ENCODE results near the gene GPRC6A.
"Not testable (repeated sequence)": the region's sequence is repeated elsewhere in the genome, so short reads cannot be mapped to it uniquely, and the experiment has no call there.

The GPRC6A gene

GRCh38 chr6:116828983-116829382, at the start of gene GPRC6A:
Gene GPRC6A (minus strand): TSS chr6:116829083. CDS start chr6:116829013, 70 bp downstream.
- no peak for DNase-seq

DNA sequence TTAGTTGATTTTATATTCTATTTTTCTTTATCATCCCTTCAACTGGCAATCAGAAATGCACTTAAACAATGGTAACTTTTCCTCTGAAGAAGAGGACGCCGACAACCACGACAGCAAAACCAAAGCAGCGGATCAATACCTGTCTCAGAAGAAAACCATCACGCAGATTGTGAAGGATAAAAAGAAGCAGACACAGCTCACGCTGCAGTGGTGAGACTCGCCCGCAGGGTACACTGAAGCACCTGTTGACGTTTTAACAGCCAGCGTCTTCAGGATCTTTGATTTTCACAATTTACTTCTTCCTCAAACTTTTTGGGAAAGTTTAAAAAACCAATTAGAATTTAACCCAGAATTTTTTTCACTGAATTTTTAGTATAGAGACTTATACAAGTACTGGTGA, 48.9 kb upstream of the GPRC6A start:
- DNase-seq, result no peak

DNA sequence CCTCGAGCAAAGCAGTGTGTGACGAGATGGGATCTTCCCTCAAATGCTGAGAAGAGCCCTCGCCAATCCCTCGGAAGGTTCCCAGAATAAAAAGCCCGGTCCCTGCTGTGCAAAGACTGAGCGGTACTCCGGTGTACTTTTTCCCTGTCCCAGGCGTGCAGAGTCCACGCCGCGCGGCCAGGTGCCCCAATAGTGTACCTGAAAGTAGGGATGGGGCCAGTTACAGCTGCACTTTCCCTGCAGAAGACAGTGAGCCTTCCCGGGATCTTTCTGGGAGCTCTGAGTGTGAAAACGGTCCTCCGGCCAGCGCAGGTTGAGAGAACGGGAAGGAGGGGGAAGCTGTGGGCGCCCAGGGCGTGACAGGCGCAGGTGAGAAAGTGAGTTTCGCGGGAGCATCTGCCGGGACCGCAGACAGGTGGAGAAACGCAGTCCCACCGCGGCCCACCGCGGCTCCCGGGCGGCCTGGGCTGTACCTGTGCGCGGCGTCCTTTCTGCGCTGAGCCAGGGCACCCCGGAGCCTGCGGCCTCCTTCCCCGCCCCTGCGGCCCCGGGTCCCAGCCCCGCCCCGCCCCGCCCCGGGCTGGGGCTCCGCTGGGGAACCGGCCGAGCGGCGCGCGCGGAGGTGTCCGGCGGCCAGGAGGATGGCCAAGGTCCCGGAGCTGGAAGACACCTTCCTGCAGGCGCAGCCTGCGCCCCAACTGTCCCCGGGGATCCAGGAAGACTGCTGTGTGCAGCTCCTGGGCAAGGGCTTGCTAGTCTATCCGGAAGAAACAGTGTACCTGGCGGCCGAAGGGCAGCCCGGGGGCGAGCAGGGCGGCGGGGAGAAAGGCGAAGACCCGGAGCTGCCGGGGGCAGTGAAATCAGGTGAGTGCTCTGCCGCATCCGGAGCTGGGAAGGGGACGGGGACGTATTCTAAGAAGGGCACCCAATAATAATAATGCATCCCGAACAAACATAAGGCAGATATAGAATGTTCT, 48.0 kb upstream of the GPRC6A start, which contains the start of gene RFX6:
Gene RFX6, plus strand, starts transcription at position 608 of the 977 bp plus-strand sequence. Its CDS starts 34 bp downstream, at position 642.
- DNase-seq, result peak in 1 of 3 donors; percentile 1

GRCh38 chr6:116876107-116876506, 47.2 kb upstream of the GPRC6A start:
- DNase-seq, result no peak

DNA sequence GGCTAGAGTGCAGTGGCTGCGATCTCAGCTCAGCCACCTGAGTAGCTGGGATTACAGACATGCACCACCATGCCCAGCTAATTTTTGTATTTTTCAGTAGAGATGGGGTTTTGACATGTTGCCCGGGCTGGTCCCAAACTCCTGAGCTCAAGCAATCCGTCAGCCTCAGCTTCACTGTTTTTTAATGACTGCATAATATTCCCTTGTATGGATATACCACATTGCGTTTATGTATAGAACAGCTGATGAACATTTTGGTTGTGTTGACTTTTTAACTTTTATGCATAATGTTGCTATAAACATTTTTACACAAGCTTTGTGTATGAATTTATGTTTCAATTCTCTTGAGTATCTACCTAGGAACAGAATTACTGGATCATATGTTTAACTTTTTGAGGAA, 43.9 kb upstream of the GPRC6A start:
- no peak for DNase-seq

DNA sequence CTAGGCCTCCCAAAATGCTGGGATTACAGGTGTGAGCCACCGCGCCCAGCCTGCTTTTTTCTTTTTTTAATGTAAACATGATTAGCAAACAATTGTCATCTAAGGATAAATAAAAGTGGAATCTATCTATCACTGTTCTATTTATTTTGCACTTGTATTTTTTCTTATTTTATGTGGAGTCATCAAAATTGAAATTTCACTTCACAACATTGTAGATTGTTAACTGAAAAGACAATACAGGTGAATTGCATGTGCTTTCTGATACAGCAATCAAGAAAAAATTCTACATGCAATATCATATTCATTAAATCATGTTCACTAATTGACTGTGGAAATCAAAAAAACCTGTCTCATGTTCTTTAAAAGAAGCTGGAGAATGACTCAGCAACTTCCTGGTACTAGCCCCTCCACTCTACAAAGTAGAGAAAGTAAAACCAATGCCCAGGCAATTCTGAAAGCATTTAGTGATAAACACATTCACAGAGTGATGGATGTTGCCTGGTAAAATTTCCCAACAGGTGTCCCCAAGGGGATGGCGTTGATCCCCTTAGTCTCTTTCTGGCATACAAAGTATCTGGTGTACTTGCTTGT, 37.5 kb upstream of the GPRC6A start:
- DNase-seq, result no peak

- DNase-seq, result no peak
These were observed 30.4 kb upstream of the GPRC6A start for GRCh38 chr6:116859264-116859663.

GRCh38 chr6:116858060-116858459, 29.2 kb upstream of the GPRC6A start:
- no peak for DNase-seq

GRCh38 chr6:116847227-116847626, 18.3 kb upstream of the GPRC6A start:
- DNase-seq, result peak; percentile 1 to 46 (median 39)

DNA sequence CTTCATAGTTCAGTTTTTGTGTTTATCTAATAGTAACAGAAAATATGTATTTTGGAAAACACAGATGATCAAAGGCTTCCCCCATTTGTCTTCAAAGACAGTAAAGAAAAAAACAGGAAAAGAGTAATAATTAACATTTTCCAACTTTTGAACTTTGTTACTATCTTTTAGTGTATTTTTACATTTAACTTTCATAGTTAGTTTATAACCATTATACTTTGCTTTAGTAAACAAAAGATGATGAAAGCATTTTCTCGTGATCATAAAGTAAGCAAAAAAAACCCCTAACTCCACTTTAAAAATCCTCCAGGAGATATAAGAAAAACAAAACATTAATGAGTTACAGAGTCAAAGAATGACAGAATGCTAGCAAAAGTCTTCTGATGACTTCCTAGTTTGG, 13.6 kb upstream of the GPRC6A start:
- no peak for DNase-seq

- DNase-seq, result peak; percentile 11 to 55 (median 38)
These were observed 11.2 kb upstream of the GPRC6A start for GRCh38 chr6:116840091-116840490.

DNA sequence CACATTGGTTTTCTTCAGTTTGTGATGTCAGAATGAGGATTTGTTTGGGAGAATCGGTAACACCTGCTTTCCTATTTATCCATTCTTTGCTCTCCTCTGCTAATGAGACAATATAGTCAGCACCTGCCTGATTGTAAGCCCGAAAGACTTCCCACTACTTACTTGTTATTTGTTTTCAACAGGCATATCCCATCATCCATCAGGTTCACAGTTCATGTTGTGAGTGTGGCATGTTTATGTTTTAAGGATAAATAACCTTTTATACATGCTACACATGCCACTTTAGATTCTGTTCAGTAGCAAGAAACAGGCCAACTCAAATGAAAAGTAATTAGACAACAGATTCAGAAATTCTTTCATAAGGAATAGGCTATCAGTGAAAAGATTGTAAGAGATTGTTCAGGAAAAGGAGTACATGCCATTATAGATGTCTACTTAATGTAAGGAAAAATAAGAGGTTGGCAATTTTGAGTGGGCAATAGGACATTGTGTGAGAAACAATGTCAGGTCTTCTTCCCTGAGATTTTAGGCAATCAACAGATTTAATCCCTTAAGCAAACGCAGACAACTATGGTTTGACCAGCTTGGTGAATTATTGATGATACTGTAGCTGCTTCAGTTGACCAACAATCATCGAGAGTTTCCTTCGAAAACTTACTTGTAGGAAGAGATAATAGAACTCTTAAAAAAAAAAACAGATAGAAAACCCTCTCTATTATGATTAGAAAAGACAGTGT, 7.9 kb upstream of the GPRC6A start:
- DNase-seq, result no peak

GRCh38 chr6:116834526-116834925, 5.6 kb upstream of the GPRC6A start:
- DNase-seq, result not testable (repeated sequence)

DNA sequence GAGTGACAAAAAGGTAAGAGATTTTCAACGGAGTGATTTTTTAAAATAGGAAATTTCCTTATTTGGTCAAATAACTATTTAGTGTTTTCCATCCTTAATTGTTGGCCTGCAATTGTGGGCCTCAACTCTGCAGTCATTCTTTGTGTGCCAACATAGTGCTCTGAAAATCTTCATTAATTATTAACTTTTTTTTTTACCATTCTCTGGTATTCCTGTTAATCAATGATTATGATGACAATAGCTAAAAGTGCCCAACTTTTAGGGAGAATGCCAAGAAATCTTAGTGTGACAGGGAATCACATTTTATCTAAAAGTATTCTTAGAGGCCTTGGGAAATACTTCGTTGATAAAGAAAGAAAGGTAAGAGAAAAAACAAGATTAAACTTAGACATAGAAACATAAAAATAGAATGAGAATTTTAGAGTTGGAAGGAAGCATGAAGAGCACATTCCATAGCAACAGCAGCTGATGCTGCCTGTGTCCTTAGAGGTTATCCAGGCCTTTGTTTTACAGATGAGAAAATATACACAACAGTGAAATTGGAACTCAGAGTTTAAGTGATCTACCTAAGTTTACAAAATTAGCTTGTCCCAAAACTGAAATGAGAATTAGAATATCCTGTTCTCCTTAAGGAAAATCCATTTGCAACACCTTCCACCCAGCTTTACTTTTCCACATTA, 1.2 kb downstream of the GPRC6A start:
- no peak for DNase-seq

DNA sequence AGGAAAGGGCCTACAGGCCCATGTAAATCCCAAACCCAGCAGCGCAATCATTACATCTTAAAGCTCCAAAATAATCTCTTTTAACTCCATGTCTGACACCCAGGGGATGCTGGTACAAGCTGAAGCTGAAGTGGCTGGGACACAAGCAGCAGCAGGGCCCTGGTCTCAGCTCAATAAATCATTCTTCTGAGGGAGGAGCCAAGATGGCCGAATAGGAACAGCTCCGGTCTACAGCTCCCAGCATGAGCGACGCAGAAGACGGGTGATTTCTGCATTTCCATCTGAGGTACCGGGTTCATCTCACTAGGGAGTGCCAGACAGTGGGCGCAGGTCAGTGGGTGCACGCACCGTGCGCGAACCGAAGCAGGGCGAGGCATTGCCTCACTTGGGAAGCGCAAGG, 12.5 kb downstream of the GPRC6A start:
- DNase-seq, result not testable (repeated sequence)

GRCh38 chr6:116812051-116812650, 16.7 kb downstream of the GPRC6A start:
- no peak for DNase-seq

DNA sequence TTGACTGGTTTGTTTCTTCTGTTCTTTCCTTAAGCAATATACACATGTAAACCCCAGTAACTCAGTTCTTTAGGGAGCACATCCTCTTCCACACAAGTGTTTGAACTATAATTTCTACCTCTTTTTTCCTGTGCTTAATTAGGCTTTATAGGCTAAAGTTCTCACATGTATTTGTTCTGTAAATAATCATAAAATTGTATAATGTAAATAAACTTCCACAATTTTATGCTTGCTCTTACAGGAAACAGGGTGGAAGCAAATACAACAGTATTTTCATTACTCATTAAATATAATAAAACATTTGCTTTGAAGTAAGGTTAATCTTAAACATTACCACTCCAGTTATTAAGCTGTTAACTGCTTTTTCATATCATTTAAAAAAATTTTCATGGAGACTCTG, 26.9 kb downstream of the GPRC6A start:
- no peak for DNase-seq

DNA sequence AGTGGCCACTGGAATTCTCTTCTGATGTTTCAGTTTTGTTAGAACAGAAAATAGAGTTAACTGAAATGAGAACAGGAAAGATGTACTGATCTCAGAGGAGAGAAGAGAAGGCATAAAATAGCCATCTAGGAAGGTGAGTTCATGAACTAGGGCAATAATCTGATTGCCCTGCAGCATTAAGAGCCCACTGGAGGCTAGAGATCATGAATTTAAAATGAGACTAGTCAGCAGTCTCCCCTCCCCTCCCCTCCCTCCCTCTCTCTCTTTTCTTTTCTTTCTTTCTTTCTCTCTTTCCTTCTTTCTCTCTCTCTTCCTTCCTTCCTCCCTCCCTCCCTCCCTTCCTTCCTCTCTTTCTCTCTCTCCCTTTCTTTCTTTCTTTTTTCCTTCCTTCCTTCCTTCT, 28.9 kb downstream of the GPRC6A start:
- no peak for DNase-seq

DNA sequence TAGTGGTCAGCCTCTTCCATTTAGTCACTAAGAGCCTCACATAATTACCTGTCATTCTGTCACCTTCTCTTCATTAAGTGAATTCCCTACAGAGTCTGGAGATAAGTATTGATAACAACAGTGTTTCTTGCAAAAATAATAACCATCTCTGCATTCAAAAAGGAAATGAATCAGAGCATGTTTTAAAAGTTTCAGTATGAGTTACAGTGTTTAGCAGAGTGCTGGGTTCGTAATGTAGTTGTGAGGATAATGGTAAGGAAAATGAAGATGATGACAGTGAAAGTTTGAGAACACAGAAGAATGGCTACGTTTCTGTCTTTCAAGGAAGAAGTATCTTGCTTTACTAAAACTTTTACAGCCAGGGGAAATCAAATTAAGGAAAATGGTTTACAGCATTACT, 31.3 kb downstream of the GPRC6A start:
- no peak for DNase-seq

DNA sequence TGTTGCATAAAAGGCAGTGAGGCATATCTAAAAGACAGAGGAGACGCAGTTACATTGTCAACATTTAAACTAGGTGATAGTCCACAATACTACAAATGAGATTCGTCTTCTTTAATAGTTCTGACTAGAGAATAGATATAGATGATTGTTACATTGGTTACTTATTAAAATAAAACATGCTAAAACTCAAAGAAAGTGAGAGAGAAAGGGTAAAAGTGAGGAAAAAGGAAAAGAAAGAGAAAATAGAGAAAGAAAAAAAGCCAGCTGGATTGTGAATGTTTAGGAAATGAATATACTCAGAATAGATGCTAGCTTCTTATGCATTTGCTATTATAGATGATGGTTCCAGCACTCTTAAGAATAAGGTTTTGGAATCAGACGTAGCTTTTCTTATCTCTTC, 35.7 kb downstream of the GPRC6A start:
- DNase-seq, result no peak

DNA sequence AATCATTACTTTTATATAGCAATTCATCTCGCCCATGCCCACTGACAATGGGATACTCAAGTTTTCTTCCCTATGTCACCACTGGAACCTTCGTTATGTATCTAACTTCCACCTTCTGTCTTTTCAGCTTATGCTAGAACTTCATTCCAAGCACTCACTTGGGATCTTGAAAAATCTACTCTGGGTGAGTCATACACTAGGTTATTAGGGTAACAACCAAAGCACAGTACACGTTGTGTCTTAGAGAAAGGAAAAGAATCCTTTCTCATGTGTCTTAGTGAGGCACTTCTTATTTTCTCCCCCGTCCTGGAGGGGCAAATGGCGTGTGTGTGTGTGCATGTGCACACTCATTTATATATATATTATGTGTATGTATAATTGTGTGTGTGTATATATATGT, 45.0 kb downstream of the GPRC6A start:
- no peak for DNase-seq

- DNase-seq, result peak; percentile 53 to 74 (median 72)
These were observed 49.2 kb downstream of the GPRC6A start for GRCh38 chr6:116779573-116780164.

Measured in suppressor macrophage treated with lipopolysaccharide for 1 hour (primary cell).